T-cell (primary cell): Measurements from ENCODE around the gene SERPINH1. TPM values are rescaled to one million over a fixed set of nuclear protein-coding genes. Genes with fewer than 3 reads are reported as not detected.

Experiments
- ATAC-seq, 4 experiments: fragments of 200-7000 bp in 3 of 4; fragments of 150-1000 bp in 1 of 4; cut with Tn5 transposase; replicated peaks in 1 of 4; 1 replicate in 3 of 4; 2 replicates in 1 of 4; pipeline ENCODE4 v1.10.0; 2021; ENCODE audit warnings: moderate library complexity in 3 of 4, mild to moderate bottlenecking in 2 of 4, moderate number of reproducible peaks in 1 of 4
- CTCF ChIA-PET, 2 donors: fragments of 300-600 bp; sonication (Branson Sonifier 250); formaldehyde crosslinking; loops; one replicate each; lab custom pipeline; 2022; ENCODE audit warnings: antibody characterized with exemption in 2 of 2; lab: Charles Lee
- POLR2A ChIA-PET, 2 donors: fragments of 300-600 bp; sonication (Branson Sonifier 250); formaldehyde crosslinking; loops; one replicate each; lab custom pipeline; 2022; ENCODE audit warnings: antibody characterized with exemption in 2 of 2; lab: Charles Lee
- DNase-seq, 35 experiments: peaks; one replicate each; pipeline versions ENCODE4 v3.0.0 to v3.0.0-alpha.2; 2013 to 2023
- H3K27ac ChIP-seq: one replicate; pipeline ENCODE4 v1.5.1; 2013; ENCODE audit warnings: low read length
- H3K27me3 ChIP-seq, 2 experiments: replicated peaks in 1 of 2; 1 replicate in 1 of 2; 2 replicates in 1 of 2; pipeline versions ENCODE4 v1.6.1 to v1.7.0; 2013; ENCODE audit warnings: low read length in 1 of 2, mixed read lengths in 1 of 2; ENCODE audit not compliant: control insufficient read depth in 2 of 2, insufficient read depth in 2 of 2; ENCODE audit errors: extremely low read depth in 1 of 2
- H3K36me3 ChIP-seq, 2 donors: 1 replicate in 1 of 2; 2 replicates in 1 of 2; pipeline versions ENCODE4 v1.6.1 to v1.7.0; 2013; ENCODE audit warnings: low read length in 1 of 2; ENCODE audit not compliant: control insufficient read depth in 2 of 2, insufficient read depth in 1 of 2; ENCODE audit errors: extremely low read depth in 1 of 2
- H3K4me1 ChIP-seq, 2 experiments: 1 replicate in 1 of 2; 2 replicates in 1 of 2; pipeline versions ENCODE4 v1.6.1 to v1.7.0; 2013; ENCODE audit warnings: low read length in 2 of 2, mixed read lengths in 1 of 2; ENCODE audit not compliant: insufficient read depth in 2 of 2, control insufficient read depth in 1 of 2; ENCODE audit errors: extremely low read depth in 1 of 2
- H3K4me3 ChIP-seq, 2 donors: 1 replicate in 1 of 2; 2 replicates in 1 of 2; pipeline versions ENCODE4 v1.5.1 to v1.7.0; 2013; ENCODE audit warnings: mild to moderate bottlenecking in 2 of 2, low read length in 1 of 2, moderate library complexity in 1 of 2; ENCODE audit not compliant: control insufficient read depth in 1 of 2; ENCODE audit errors: extremely low read depth in 1 of 2
- H3K9me3 ChIP-seq: 2 replicates; pipeline ENCODE4 v1.7.0; 2013
- H3K27ac Mint-ChIP-seq, 2 donors: one replicate each; pipeline ENCODE4 v1.8.0; 2020 to 2021; ENCODE audit warnings: mild to moderate bottlenecking in 2 of 2, mixed read lengths in 2 of 2
- H3K27me3 Mint-ChIP-seq, 2 donors: one replicate each; pipeline ENCODE4 v1.8.0; 2021 to 2022; ENCODE audit warnings: mixed read lengths in 2 of 2
- H3K36me3 Mint-ChIP-seq: one replicate; pipeline ENCODE4 v1.8.0; 2021; ENCODE audit warnings: mixed read lengths
- H3K4me1 Mint-ChIP-seq, 3 donors: one replicate each; pipeline ENCODE4 v1.8.0; 2020 to 2022; ENCODE audit warnings: mixed read lengths in 3 of 3, mild to moderate bottlenecking in 1 of 3
- H3K4me3 Mint-ChIP-seq, 3 donors: one replicate each; pipeline ENCODE4 v1.8.0; 2020 to 2022; ENCODE audit warnings: mild to moderate bottlenecking in 3 of 3, mixed read lengths in 3 of 3, moderate library complexity in 3 of 3
- H3K9me3 Mint-ChIP-seq, 3 donors: one replicate each; pipeline ENCODE4 v1.8.0; 2020 to 2022; ENCODE audit warnings: mixed read lengths in 3 of 3
- WGBS: methylation state at CpG from one replicate; pipeline ENCODE4 v1.1.5; 2013; ENCODE audit warnings: missing lambda C conversion rate; ENCODE audit not compliant: insufficient coverage; 5-methylcytosine and 5-hydroxymethylcytosine counted together
- total RNA-seq, 35 experiments: library from RNA in 6 of 35; stranded (reverse) in 6 of 35; fragments of 120-200 nt in 1 of 35; gene quantifications; one replicate each; pipeline versions ENCODE4 v1.2.1 to v1.2.4 and lab custom pipeline; 2013 to 2026

SERPINH1 gene
- total RNA-seq, 5 donors from 2014 or later (not counting 1 experiment from before 2014, with no cell fraction given): 5.2 to 16.4 (median 13.9) TPM

GRCh38 chr11:75576499-75576918 is 14.5 kb downstream of the SERPINH1 start:
- no peaks in the 10 kb centered on the region for H3K9me3 Mint-ChIP-seq
- no CpG with 5 or more reads among the region's 8 CpGs for WGBS
- Histone ChIP-seq H3K27ac (no peak overlapping the region), H3K4me1 (no peaks in the 10 kb centered on the region), H3K9me3 (no peaks in the 10 kb centered on the region), H3K4me3 (no peak overlapping the region), H3K27me3 (peaks cover 0 to 2% of the 10 kb centered on the region in 2 experiments), H3K36me3 (peaks cover 9 to 11% of the 10 kb centered on the region in 2 donors)
- H3K36me3 Mint-ChIP-seq: peaks cover 4% of the 10 kb centered on the region
- peaks cover 3 to 13% (median 6%) of the 10 kb centered on the region in 3 donors for H3K4me1 Mint-ChIP-seq
- ChIA-PET CTCF (interaction anchor here in 1 of 2 donors (0.7 kb wide), 1 partner anchor 118 kb away, joined by 4 read pairs; no protein-coding TSS in a partner anchor), POLR2A (interaction anchor here in 1 of 2 donors (0.7 kb wide), 1 partner anchor 15 kb away, joined by 5 read pairs; the partner anchor contains the start of gene SERPINH1)
- H3K27me3 Mint-ChIP-seq: peaks cover under 1 to 3% of the 10 kb centered on the region in 2 donors
- peak in 1 of 4 experiments; percentile 43 for ATAC-seq
- DNase-seq: peak in 4 of 35 experiments; percentile 15 to 50 (median 18)
- H3K4me3 Mint-ChIP-seq: no peak overlapping the region
- no peak overlapping the region for H3K27ac Mint-ChIP-seq

- Histone ChIP-seq H3K9me3 (no peaks in the 10 kb centered on the region), H3K4me1 (peaks cover 0 to 3% of the 10 kb centered on the region in 2 experiments), H3K36me3 (peaks cover 2 to 7% of the 10 kb centered on the region in 2 donors), H3K27ac (no peak overlapping the region), H3K4me3 (no peak overlapping the region), H3K27me3 (peaks cover 0 to 2% of the 10 kb centered on the region in 2 experiments)
- CTCF ChIA-PET: no interaction called here
- Mint-ChIP-seq H3K4me1 (peaks cover 7 to 18% (median 9%) of the 10 kb centered on the region in 3 donors), H3K27me3 (peaks cover 3 to 4% of the 10 kb centered on the region in 2 donors), H3K9me3 (no peaks in the 10 kb centered on the region), H3K36me3 (peaks cover 4% of the 10 kb centered on the region), H3K4me3 (no peak overlapping the region), H3K27ac (no peak overlapping the region)
- WGBS: no CpG with 5 or more reads among the region's 10 CpGs
- ATAC-seq (peak; percentile 34 to 58 (median 48)), DNase-seq (peak in 33 of 35 experiments; percentile 12 to 76 (median 55))
- POLR2A ChIA-PET: no interaction called here
These were observed 15.2 kb downstream of the SERPINH1 start for GRCh38 chr11:75577207-75577606.

GRCh38 chr11:75578977-75579376 is 16.9 kb downstream of the SERPINH1 start:
- no peak overlapping the region for H3K27ac ChIP-seq
- Mint-ChIP-seq H3K4me1 (peaks cover 15 to 28% (median 20%) of the 10 kb centered on the region in 3 donors), H3K27ac (no peak overlapping the region), H3K36me3 (no peaks in the 10 kb centered on the region), H3K9me3 (no peaks in the 10 kb centered on the region), H3K27me3 (peaks cover 3 to 4% of the 10 kb centered on the region in 2 donors), H3K4me3 (no peak overlapping the region)
- peaks cover 0 to 7% of the 10 kb centered on the region in 2 donors for H3K36me3 ChIP-seq
- DNase-seq: no peak
- no peak for ATAC-seq
- no peaks in the 10 kb centered on the region for H3K9me3 ChIP-seq
- peaks cover 0 to 16% of the 10 kb centered on the region in 2 experiments for H3K4me1 ChIP-seq
- H3K4me3 ChIP-seq: no peak overlapping the region
- peaks cover 0 to 2% of the 10 kb centered on the region in 2 experiments for H3K27me3 ChIP-seq
- POLR2A ChIA-PET: no interaction called here
- CTCF ChIA-PET: no interaction called here
- no CpG with 5 or more reads among the region's 1 CpG for WGBS

GRCh38 chr11:75579841-75580240 is 17.8 kb downstream of the SERPINH1 start:
- Histone ChIP-seq H3K27me3 (peaks cover 0 to 2% of the 10 kb centered on the region in 2 experiments), H3K27ac (no peak overlapping the region), H3K36me3 (peaks cover 0 to under 1% of the 10 kb centered on the region in 2 donors), H3K4me3 (no peak overlapping the region), H3K4me1 (peaks cover 0 to 16% of the 10 kb centered on the region in 2 experiments), H3K9me3 (no peaks in the 10 kb centered on the region)
- POLR2A ChIA-PET: no interaction called here
- DNase-seq (no peak), ATAC-seq (no peak)
- peaks cover 15 to 31% (median 24%) of the 10 kb centered on the region in 3 donors for H3K4me1 Mint-ChIP-seq
- H3K36me3 Mint-ChIP-seq: no peaks in the 10 kb centered on the region
- H3K27ac Mint-ChIP-seq: no peak overlapping the region
- CTCF ChIA-PET: no interaction called here
- H3K4me3 Mint-ChIP-seq: no peak overlapping the region
- H3K9me3 Mint-ChIP-seq: no peaks in the 10 kb centered on the region
- no CpG with 5 or more reads among the region's 1 CpG for WGBS
- H3K27me3 Mint-ChIP-seq: peaks cover 3 to 4% of the 10 kb centered on the region in 2 donors

- WGBS: 33% methylated on average over 1 of the region's 4 CpGs
- H3K36me3 ChIP-seq: no peaks in the 10 kb centered on the region
- peak overlapping the region; percentile 64 for H3K27ac ChIP-seq
- ChIA-PET POLR2A (interaction anchor here in 1 of 2 donors (0.7 kb wide), 1 partner anchor 68 kb away, joined by 3 read pairs; no protein-coding TSS in a partner anchor), CTCF (no interaction called here)
- peak overlapping the region; percentile 66 to 86 for H3K27ac Mint-ChIP-seq
- ATAC-seq (peak in 2 of 4 experiments; percentile 11 to 12), DNase-seq (no peak)
- H3K27me3 ChIP-seq: peaks cover 0 to under 1% of the 10 kb centered on the region in 2 experiments
- H3K9me3 ChIP-seq: no peaks in the 10 kb centered on the region
- no peaks in the 10 kb centered on the region for H3K9me3 Mint-ChIP-seq
- H3K4me1 ChIP-seq: peaks cover 0 to 16% of the 10 kb centered on the region in 2 experiments
- peak overlapping the region; percentile 67 to 72 for H3K4me3 ChIP-seq
- H3K36me3 Mint-ChIP-seq: no peaks in the 10 kb centered on the region
- H3K4me3 Mint-ChIP-seq: peak overlapping the region; percentile 78 to 84 (median 83)
- H3K27me3 Mint-ChIP-seq: peaks cover 3 to 7% of the 10 kb centered on the region in 2 donors
- peaks cover 12 to 22% (median 18%) of the 10 kb centered on the region in 3 donors for H3K4me1 Mint-ChIP-seq
These were observed 20.4 kb downstream of the SERPINH1 start for GRCh38 chr11:75582506-75582894.

- H3K36me3 Mint-ChIP-seq: no peaks in the 10 kb centered on the region
- DNase-seq (peak in 32 of 35 experiments; percentile 13 to 72 (median 48)), ATAC-seq (peak; percentile 66 to 93 (median 82))
- peaks cover 12 to 20% (median 18%) of the 10 kb centered on the region in 3 donors for H3K4me1 Mint-ChIP-seq
- H3K27ac Mint-ChIP-seq: peak overlapping the region; percentile 66 to 86
- ChIA-PET POLR2A (interaction anchor here in 1 of 2 donors (0.7 kb wide), 1 partner anchor 69 kb away, joined by 3 read pairs; no protein-coding TSS in a partner anchor), CTCF (interaction anchor here in 1 of 2 donors (1.1 kb wide), 1 partner anchor 339 kb away, joined by 4 read pairs; no protein-coding TSS in a partner anchor)
- Histone ChIP-seq H3K27ac (peak overlapping the region; percentile 64), H3K36me3 (no peaks in the 10 kb centered on the region), H3K9me3 (no peaks in the 10 kb centered on the region), H3K4me1 (peaks cover 0 to 16% of the 10 kb centered on the region in 2 experiments), H3K27me3 (no peaks in the 10 kb centered on the region), H3K4me3 (peak overlapping the region; percentile 67 to 72)
- H3K4me3 Mint-ChIP-seq: peak overlapping the region; percentile 78 to 84 (median 83)
- H3K27me3 Mint-ChIP-seq: peaks cover 3 to 7% of the 10 kb centered on the region in 2 donors
- H3K9me3 Mint-ChIP-seq: no peaks in the 10 kb centered on the region
- 1% methylated on average over 54 of the region's 68 CpGs for WGBS
These were observed 21.1 kb downstream of the SERPINH1 start for GRCh38 chr11:75582895-75583717.
